ENCODE measurements around the gene GTF3C5.

Gene GTF3C5

DNA sequence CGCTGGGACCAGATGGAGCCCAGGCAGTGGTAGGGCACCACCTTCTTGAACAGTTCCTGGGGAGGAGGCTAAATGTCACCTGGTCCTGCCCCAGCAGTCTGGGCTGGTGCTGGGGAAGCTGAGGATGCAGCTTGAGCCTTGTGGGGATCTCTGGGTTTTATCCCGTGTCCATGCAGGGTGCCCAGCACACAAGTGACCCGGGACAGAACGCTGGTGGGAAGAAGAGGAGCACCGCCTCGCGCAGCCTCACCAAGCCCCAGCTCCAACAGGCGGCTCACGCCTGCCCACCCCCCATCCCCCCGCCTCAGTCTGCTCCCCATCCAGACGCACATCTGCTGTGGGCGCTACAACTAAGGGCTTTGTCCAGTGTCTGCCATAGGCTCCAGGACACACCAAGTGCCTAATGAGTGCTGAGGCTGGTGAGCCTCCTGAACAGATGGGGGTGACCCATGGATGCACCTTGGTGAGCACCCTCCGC is 76.5 kb downstream of the GTF3C5 start:
- no peak for TF ChIP-seq TCF4 (CRISPR knock-in tag; IDR thresholded peaks at IDR 0.05; ENCODE audit: borderline replicate concordance)
- TF ChIP-seq, protein P1, sequence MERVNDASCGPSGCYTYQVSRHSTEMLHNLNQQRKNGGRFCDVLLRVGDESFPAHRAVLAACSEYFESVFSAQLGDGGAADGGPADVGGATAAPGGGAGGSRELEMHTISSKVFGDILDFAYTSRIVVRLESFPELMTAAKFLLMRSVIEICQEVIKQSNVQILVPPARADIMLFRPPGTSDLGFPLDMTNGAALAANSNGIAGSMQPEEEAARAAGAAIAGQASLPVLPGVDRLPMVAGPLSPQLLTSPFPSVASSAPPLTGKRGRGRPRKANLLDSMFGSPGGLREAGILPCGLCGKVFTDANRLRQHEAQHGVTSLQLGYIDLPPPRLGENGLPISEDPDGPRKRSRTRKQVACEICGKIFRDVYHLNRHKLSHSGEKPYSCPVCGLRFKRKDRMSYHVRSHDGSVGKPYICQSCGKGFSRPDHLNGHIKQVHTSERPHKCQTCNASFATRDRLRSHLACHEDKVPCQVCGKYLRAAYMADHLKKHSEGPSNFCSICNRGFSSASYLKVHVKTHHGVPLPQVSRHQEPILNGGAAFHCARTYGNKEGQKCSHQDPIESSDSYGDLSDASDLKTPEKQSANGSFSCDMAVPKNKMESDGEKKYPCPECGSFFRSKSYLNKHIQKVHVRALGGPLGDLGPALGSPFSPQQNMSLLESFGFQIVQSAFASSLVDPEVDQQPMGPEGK (CRISPR knock-in tag; IDR thresholded peaks at IDR 0.05; ENCODE audit: borderline replicate concordance), result no peak
- TF ChIP-seq GLIS3 (CRISPR knock-in tag; IDR thresholded peaks at IDR 0.05), result no peak
- no peak for TF ChIP-seq PPARA (CRISPR knock-in tag; IDR thresholded peaks at IDR 0.05; ENCODE audit: borderline replicate concordance)
- TF ChIP-seq TOX (CRISPR knock-in tag; IDR thresholded peaks at IDR 0.05; ENCODE audit: borderline replicate concordance), result no peak
- ATAC-seq, result no peak

Measured in SK-N-SH treated with all-trans-retinoic acid at 6 μM for 48 hours (cell line).